ENCODE results near the gene HMSD.

- no peak for TF ChIP-seq POLR2A (IDR thresholded peaks at IDR 0.05)
- TF ChIP-seq CTCF (IDR thresholded peaks at IDR 0.05) = peak; percentile 16 to 72 (median 66)
Observed at GRCh38 chr18:63963615-63964256, 14.6 kb downstream of the HMSD start.
